ENCODE data around the gene MASP1.

Gene MASP1

GRCh38 chr3:187291512-187292132 lies at the start of gene MASP1:
TSS of gene MASP1 (minus strand) at chr3:187291737. CDS start at chr3:187291632, 105 bp downstream.
- DNase-seq (ENCODE audit: low spot score): peak; percentile 13

- no peak for DNase-seq (ENCODE audit: low spot score)
Observed at GRCh38 chr3:187340578-187340977, 49.0 kb upstream of the MASP1 start.

- DNase-seq (ENCODE audit: low spot score): no peak
Observed at GRCh38 chr3:187336322-187336721, 44.8 kb upstream of the MASP1 start.

- no peak for DNase-seq (ENCODE audit: low spot score)
Observed at GRCh38 chr3:187334904-187335303, 43.4 kb upstream of the MASP1 start.

GRCh38 chr3:187328691-187329090 lies 37.2 kb upstream of the MASP1 start:
- no peak for DNase-seq (ENCODE audit: low spot score)

- no peak for DNase-seq (ENCODE audit: low spot score)
Observed at GRCh38 chr3:187327845-187328244, 36.3 kb upstream of the MASP1 start.

- no peak for DNase-seq (ENCODE audit: low spot score)
Observed at GRCh38 chr3:187325632-187326031, 34.1 kb upstream of the MASP1 start.

- DNase-seq (ENCODE audit: low spot score): no peak
Observed at GRCh38 chr3:187323091-187323490, 31.6 kb upstream of the MASP1 start.

GRCh38 chr3:187322291-187322690 lies 30.8 kb upstream of the MASP1 start:
- DNase-seq (ENCODE audit: low spot score): no peak

- no peak for DNase-seq (ENCODE audit: low spot score)
Observed at GRCh38 chr3:187321766-187322165, 30.2 kb upstream of the MASP1 start.

- DNase-seq (ENCODE audit: low spot score): peak; percentile 80
Observed at GRCh38 chr3:187319699-187320302, 28.3 kb upstream of the MASP1 start.

- DNase-seq (ENCODE audit: low spot score): peak; percentile 49
Observed at GRCh38 chr3:187318819-187319616, 27.5 kb upstream of the MASP1 start.

GRCh38 chr3:187315872-187316271 lies 24.3 kb upstream of the MASP1 start:
- no peak for DNase-seq (ENCODE audit: low spot score)

- DNase-seq (ENCODE audit: low spot score): no peak
Observed at GRCh38 chr3:187314176-187314575, 22.6 kb upstream of the MASP1 start.

GRCh38 chr3:187310954-187311470 lies 19.5 kb upstream of the MASP1 start:
- no peak for DNase-seq (ENCODE audit: low spot score)

- no peak for DNase-seq (ENCODE audit: low spot score)
Observed at GRCh38 chr3:187310226-187310625, 18.7 kb upstream of the MASP1 start.

- DNase-seq (ENCODE audit: low spot score): no peak
Observed at GRCh38 chr3:187305881-187306280, 14.3 kb upstream of the MASP1 start.

GRCh38 chr3:187299611-187300010 lies 8.1 kb upstream of the MASP1 start:
- no peak for DNase-seq (ENCODE audit: low spot score)

- no peak for DNase-seq (ENCODE audit: low spot score)
Observed at GRCh38 chr3:187296911-187297310, 5.4 kb upstream of the MASP1 start.

- DNase-seq (ENCODE audit: low spot score): no peak
Observed at GRCh38 chr3:187296058-187296457, 4.5 kb upstream of the MASP1 start.

- no peak for DNase-seq (ENCODE audit: low spot score)
Observed at GRCh38 chr3:187295316-187296034, 3.9 kb upstream of the MASP1 start.
